Endothelial cell of umbilical vein (primary cell): ENCODE measurements around the gene SLC35E4.

Source experiments
- CTCF ChIP-seq, 2 donors: IDR thresholded peaks; 1 replicate in 1 of 2; 2 replicates in 1 of 2; pipeline ENCODE4 v1.5.1; 2011; ENCODE audit warnings: low read length in 2 of 2, mild to moderate bottlenecking in 2 of 2, moderate library complexity in 2 of 2, control low read depth in 1 of 2, inconsistent platforms in 1 of 2, low read depth in 1 of 2; ENCODE audit not compliant: insufficient read depth in 1 of 2; ENCODE audit errors: extremely low read depth in 1 of 2
- EZH2 ChIP-seq: IDR thresholded peaks from 2 replicates; pipeline ENCODE4 v1.6.1; 2012; ENCODE audit warnings: borderline replicate concordance, low read depth, mild to moderate bottlenecking, moderate library complexity, low read length, inconsistent platforms; ENCODE audit not compliant: severe bottlenecking
- JUN ChIP-seq: IDR thresholded peaks from 2 replicates; pipeline ENCODE4 v1.6.1; 2011; ENCODE audit warnings: borderline replicate concordance, low read depth; ENCODE audit not compliant: insufficient read length, insufficient read depth
- MYC ChIP-seq: IDR thresholded peaks from one replicate; pipeline ENCODE4 v1.6.1; 2011; ENCODE audit warnings: mild to moderate bottlenecking, low read depth, low read length
- POLR2A ChIP-seq: IDR thresholded peaks from 2 replicates; pipeline ENCODE4 v1.6.1; 2012; ENCODE audit warnings: low read depth, mild to moderate bottlenecking, control low read depth, low read length
- POLR2AphosphoS5 ChIP-seq: IDR thresholded peaks from 2 replicates; pipeline ENCODE4 v1.6.1; 2012; ENCODE audit warnings: low read depth, mild to moderate bottlenecking, control low read depth, low read length, moderate library complexity; ENCODE audit not compliant: insufficient read depth

- no peak for TF ChIP-seq JUN
- no peak for TF ChIP-seq CTCF (IDR thresholded peaks at IDR 0.05; ENCODE audit: extremely low read depth in 1 of 2, insufficient read depth in 1 of 2, low read depth in 1 of 2, low read length in 2 of 2)
- no peak for TF ChIP-seq POLR2AphosphoS5
- TF ChIP-seq POLR2A = no peak
- no peak for TF ChIP-seq MYC
- no peak for TF ChIP-seq EZH2
These were observed 12.0 kb downstream of the SLC35E4 start for GRCh38 chr22:30647536-30647935.
